ENCODE data around the gene ZFYVE1. TPM values are rescaled to one million over a fixed set of nuclear protein-coding genes. Genes with fewer than 3 reads are reported as not detected.
A peak's percentile ranks its signal among the peaks of the same experiment; 100 is the strongest.

The ZFYVE1 gene
- total RNA-seq, 1 experiment from 2014 or later, result 14.2 TPM

GRCh38 chr14:72929316-72930080 is 97.4 kb downstream of the ZFYVE1 start:
- no peak for DNase-seq
- no peaks in the 10 kb centered on the region for H3K27me3 ChIP-seq (ENCODE audit: insufficient read depth, low read length)
- no peaks in the 10 kb centered on the region for H4K20me1 ChIP-seq (ENCODE audit: control insufficient read depth, insufficient read depth, insufficient read length)
- H3K9me3 ChIP-seq (ENCODE audit: control insufficient read depth, low read depth, low read length), result no peaks in the 10 kb centered on the region
- TF ChIP-seq, protein P1, sequence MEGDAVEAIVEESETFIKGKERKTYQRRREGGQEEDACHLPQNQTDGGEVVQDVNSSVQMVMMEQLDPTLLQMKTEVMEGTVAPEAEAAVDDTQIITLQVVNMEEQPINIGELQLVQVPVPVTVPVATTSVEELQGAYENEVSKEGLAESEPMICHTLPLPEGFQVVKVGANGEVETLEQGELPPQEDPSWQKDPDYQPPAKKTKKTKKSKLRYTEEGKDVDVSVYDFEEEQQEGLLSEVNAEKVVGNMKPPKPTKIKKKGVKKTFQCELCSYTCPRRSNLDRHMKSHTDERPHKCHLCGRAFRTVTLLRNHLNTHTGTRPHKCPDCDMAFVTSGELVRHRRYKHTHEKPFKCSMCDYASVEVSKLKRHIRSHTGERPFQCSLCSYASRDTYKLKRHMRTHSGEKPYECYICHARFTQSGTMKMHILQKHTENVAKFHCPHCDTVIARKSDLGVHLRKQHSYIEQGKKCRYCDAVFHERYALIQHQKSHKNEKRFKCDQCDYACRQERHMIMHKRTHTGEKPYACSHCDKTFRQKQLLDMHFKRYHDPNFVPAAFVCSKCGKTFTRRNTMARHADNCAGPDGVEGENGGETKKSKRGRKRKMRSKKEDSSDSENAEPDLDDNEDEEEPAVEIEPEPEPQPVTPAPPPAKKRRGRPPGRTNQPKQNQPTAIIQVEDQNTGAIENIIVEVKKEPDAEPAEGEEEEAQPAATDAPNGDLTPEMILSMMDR (conservative IDR thresholded peaks at IDR 0.05), result no peak
- peaks cover 8% of the 10 kb centered on the region for H3K23me2 ChIP-seq (ENCODE audit: insufficient read length, low read depth, low read length, poor library complexity, severe bottlenecking)
- H2BK12ac ChIP-seq (ENCODE audit: insufficient read length, low read depth, low read length), result no peak overlapping the region
- no peak overlapping the region for H3K56ac ChIP-seq (ENCODE audit: insufficient read length, low read depth, low read length)
- H3K4me1 ChIP-seq (ENCODE audit: insufficient read depth, low read length), result peaks cover 4% of the 10 kb centered on the region; the same call in 1 of the 2 replicates
- H3K4me2 ChIP-seq (ENCODE audit: insufficient read depth, insufficient read length, low read length), result no peak overlapping the region
- H3K4ac ChIP-seq (ENCODE audit: low read depth, low read length), result no peak overlapping the region
- no peak overlapping the region for H3K27ac ChIP-seq (ENCODE audit: insufficient read length, low read depth, low read length)
- H4K91ac ChIP-seq (ENCODE audit: insufficient read length, low read depth, low read length), result no peak overlapping the region
- H3K9ac ChIP-seq (ENCODE audit: extremely low read depth, insufficient read length, low read length), result no peak overlapping the region
- no peak overlapping the region for H4K8ac ChIP-seq (replicated peaks; ENCODE audit: insufficient read length, low read depth, low read length)
- WGBS (ENCODE audit: extremely low coverage, insufficient read length, low lambda C conversion rate), result no CpG with 5 or more reads among the region's 43 CpGs
- no peaks in the 10 kb centered on the region for H3K79me1 ChIP-seq (ENCODE audit: insufficient read depth, low read depth, low read length, poor library complexity, severe bottlenecking)
- no peak overlapping the region for H2BK15ac ChIP-seq (ENCODE audit: low read depth, low read length)
- Mint-ChIP-seq H3K4me3 (no peak overlapping the region), H3K27ac (peak overlapping the region in 1 of 3 experiments; percentile 25; a peak in 1 of 7 replicates), H3K27me3 (ENCODE audit: low read depth) (peaks cover 15% of the 10 kb centered on the region), H3K36me3 (ENCODE audit: insufficient read depth in 1 of 3, low read depth in 3 of 3) (peaks cover 0 to 7% (median 0%) of the 10 kb centered on the region in 3 experiments; a peak in 3 of 7 replicates), H3K4me1 (peaks cover 21 to 23% of the 10 kb centered on the region in 2 experiments), H3K9me3 (no peaks in the 10 kb centered on the region; a peak in 1 of 5 replicates)
- H2AK5ac ChIP-seq (ENCODE audit: insufficient read length, low read length), result no peak overlapping the region
- H2AFZ ChIP-seq (ENCODE audit: low read length), result no peak overlapping the region
- H3K18ac ChIP-seq (ENCODE audit: insufficient read length, low read depth, low read length), result no peak overlapping the region
- H4K5ac ChIP-seq (ENCODE audit: insufficient read length, low read depth, low read length), result no peak overlapping the region
- H2BK120ac ChIP-seq (ENCODE audit: low read depth, low read length, poor library complexity, severe bottlenecking), result no peak overlapping the region
- no peak overlapping the region for H3K14ac ChIP-seq (ENCODE audit: insufficient read depth, low read length)
- H2BK5ac ChIP-seq (ENCODE audit: insufficient read length, low read length), result no peak overlapping the region
- no peak overlapping the region for H3K23ac ChIP-seq (ENCODE audit: insufficient read length, low read depth, low read length)
- no peak overlapping the region for H3T11ph ChIP-seq (ENCODE audit: low read length)
- H3K79me2 ChIP-seq (ENCODE audit: insufficient read depth, low read length), result no peaks in the 10 kb centered on the region
- no peak overlapping the region for H2BK20ac ChIP-seq (ENCODE audit: low read depth, low read length, poor library complexity, severe bottlenecking)
